ENCODE results near the gene HLA-DPB1.

HLA-DPB1 gene

GRCh38 chr6:33123181-33123580, 47.4 kb downstream of the HLA-DPB1 start:
- Histone ChIP-seq H3K27ac (ENCODE audit: low read length) (no peak overlapping the region), H3K36me3 (ENCODE audit: control insufficient read depth in 1 of 2, insufficient read depth in 2 of 2, low read length in 2 of 2) (no peaks in the 10 kb centered on the region), H3K4me3 (ENCODE audit: low read depth in 1 of 2, low read length in 2 of 2) (no peak overlapping the region), H3K4me1 (ENCODE audit: control insufficient read depth in 1 of 2, insufficient read depth in 2 of 2, low read length in 2 of 2) (peaks cover 0 to 2% of the 10 kb centered on the region in 2 donors), H3K27me3 (ENCODE audit: low read depth, low read length) (peaks cover under 1% of the 10 kb centered on the region), H3K9me3 (ENCODE audit: control insufficient read depth in 1 of 2, low read length in 2 of 2) (peaks cover 8 to 11% of the 10 kb centered on the region in 2 donors)

DNA sequence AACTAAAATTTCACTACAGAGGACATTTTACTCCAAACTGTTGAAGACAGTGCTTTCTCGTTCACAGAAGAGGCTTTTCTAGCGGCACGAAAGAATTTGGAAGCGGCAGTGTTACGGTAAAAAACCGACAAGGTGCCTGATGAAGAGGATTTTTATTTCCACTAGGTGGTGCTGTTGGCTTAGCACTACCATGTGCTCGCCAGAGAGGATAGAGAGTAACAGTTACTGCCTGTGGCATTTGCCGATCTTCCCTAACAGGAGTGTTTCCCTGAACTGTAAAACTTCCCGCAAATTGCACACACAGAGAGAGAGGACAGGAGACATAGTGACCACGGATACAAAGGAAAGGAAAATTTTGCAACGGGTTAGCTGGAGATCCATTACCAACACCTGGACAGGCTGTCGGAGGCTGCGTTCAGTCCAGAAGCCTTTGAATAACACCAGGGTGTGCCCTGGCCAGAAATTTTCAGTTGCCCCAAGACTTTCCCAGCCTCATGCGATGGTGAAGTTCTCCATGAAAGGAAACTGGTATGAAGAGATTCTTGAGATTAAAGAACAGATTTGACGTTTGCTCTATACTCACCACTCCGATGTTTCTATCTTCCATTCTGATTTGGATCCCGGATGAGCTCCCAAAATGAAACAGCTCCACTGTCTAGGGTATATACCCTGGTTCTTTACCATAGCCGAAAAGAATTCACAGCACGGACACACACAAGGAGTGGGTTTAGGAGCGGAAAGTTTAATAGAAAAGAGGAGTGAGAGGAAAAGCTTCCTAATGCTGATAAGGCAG, 48.1 kb downstream of the HLA-DPB1 start:
- no peaks in the 10 kb centered on the region for H3K36me3 ChIP-seq (ENCODE audit: control insufficient read depth in 1 of 2, insufficient read depth in 2 of 2, low read length in 2 of 2)
- H3K4me1 ChIP-seq (ENCODE audit: control insufficient read depth in 1 of 2, insufficient read depth in 2 of 2, low read length in 2 of 2), result no peaks in the 10 kb centered on the region
- no peak overlapping the region for H3K4me3 ChIP-seq (ENCODE audit: low read depth in 1 of 2, low read length in 2 of 2)
- H3K27me3 ChIP-seq (ENCODE audit: low read depth, low read length), result no peaks in the 10 kb centered on the region
- H3K27ac ChIP-seq (ENCODE audit: low read length), result no peak overlapping the region
- H3K9me3 ChIP-seq (ENCODE audit: control insufficient read depth in 1 of 2, low read length in 2 of 2), result peaks cover 8 to 11% of the 10 kb centered on the region in 2 donors

DNA sequence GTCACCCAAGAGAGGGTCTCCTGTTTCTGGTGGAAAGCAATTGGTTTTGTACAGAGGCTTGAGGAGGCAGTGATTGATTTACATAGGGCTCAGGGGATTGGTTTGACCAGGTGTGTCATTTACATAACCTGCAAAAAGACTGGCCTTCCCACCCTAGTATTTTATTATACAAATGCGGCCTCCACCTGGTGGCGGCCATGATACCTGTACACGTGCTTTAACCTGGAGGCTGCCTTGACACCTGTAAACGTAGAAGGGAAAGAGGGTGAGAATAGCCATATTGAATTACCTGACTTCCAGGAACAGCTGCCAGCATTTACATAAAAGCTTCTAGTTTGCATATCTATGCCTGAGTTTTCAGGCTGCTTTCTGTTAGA, 48.7 kb downstream of the HLA-DPB1 start:
- H3K36me3 ChIP-seq (ENCODE audit: control insufficient read depth in 1 of 2, insufficient read depth in 2 of 2, low read length in 2 of 2), result no peaks in the 10 kb centered on the region
- peaks cover 8 to 11% of the 10 kb centered on the region in 2 donors for H3K9me3 ChIP-seq (ENCODE audit: control insufficient read depth in 1 of 2, low read length in 2 of 2)
- H3K4me3 ChIP-seq (ENCODE audit: low read depth in 1 of 2, low read length in 2 of 2), result no peak overlapping the region
- H3K4me1 ChIP-seq (ENCODE audit: control insufficient read depth in 1 of 2, insufficient read depth in 2 of 2, low read length in 2 of 2), result no peaks in the 10 kb centered on the region
- no peaks in the 10 kb centered on the region for H3K27me3 ChIP-seq (ENCODE audit: low read depth, low read length)
- H3K27ac ChIP-seq (ENCODE audit: low read length), result no peak overlapping the region

GRCh38 chr6:33124947-33125346, 49.2 kb downstream of the HLA-DPB1 start:
- Histone ChIP-seq H3K4me3 (ENCODE audit: low read depth in 1 of 2, low read length in 2 of 2) (no peak overlapping the region), H3K9me3 (ENCODE audit: control insufficient read depth in 1 of 2, low read length in 2 of 2) (peaks cover 8 to 11% of the 10 kb centered on the region in 2 donors)

DNA sequence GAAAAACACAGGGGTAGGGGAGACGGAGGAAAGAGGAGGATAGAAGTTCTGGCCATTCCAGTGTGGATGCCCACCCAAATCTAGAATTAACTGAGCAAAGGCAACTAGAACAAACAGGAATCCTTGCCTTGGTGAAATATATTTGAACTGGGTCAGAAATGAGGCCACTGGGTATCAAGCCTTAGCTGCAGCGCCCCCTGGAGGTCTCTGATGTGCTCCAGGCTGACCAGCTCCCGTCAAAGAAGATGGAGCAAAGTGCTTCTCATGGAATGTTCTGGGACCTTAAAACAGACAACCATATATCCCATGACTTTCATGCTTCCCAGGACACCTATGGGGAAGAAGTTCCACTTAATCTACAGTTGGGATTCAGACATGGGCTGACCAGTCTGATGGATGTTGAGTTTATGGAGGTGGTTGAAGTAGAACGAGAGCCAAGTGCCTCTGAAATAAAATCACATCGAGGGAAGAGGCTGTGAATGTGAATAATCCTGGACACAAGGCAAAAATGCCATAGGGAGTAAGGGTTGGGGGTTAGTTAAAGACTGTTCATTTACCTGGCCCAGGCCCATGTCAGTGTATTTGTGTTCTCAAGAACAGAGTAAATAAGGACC, 50.4 kb downstream of the HLA-DPB1 start:
- no peaks in the 10 kb centered on the region for H3K4me1 ChIP-seq (ENCODE audit: control insufficient read depth in 1 of 2, insufficient read depth in 2 of 2, low read length in 2 of 2)
- H3K36me3 ChIP-seq (ENCODE audit: control insufficient read depth in 1 of 2, insufficient read depth in 2 of 2, low read length in 2 of 2), result no peaks in the 10 kb centered on the region
- no peak overlapping the region for H3K27ac ChIP-seq (ENCODE audit: low read length)
- H3K27me3 ChIP-seq (ENCODE audit: low read depth, low read length), result no peaks in the 10 kb centered on the region
- peaks cover 8 to 11% of the 10 kb centered on the region in 2 donors for H3K9me3 ChIP-seq (ENCODE audit: control insufficient read depth in 1 of 2, low read length in 2 of 2)
- no peak overlapping the region for H3K4me3 ChIP-seq (ENCODE audit: low read depth in 1 of 2, low read length in 2 of 2)

More at GRCh38 chr6:33124947-33125346, 49.2 kb downstream of the HLA-DPB1 start:
- H3K36me3 ChIP-seq (ENCODE audit: control insufficient read depth in 1 of 2, insufficient read depth in 2 of 2, low read length in 2 of 2), result no peaks in the 10 kb centered on the region
- no peak overlapping the region for H3K27ac ChIP-seq (ENCODE audit: low read length)
- no peaks in the 10 kb centered on the region for H3K4me1 ChIP-seq (ENCODE audit: control insufficient read depth in 1 of 2, insufficient read depth in 2 of 2, low read length in 2 of 2)
- no peaks in the 10 kb centered on the region for H3K27me3 ChIP-seq (ENCODE audit: low read depth, low read length)

- H3K27ac ChIP-seq (ENCODE audit: low read length), result no peak overlapping the region
- no peaks in the 10 kb centered on the region for H3K27me3 ChIP-seq (ENCODE audit: low read depth, low read length)
- no peaks in the 10 kb centered on the region for H3K36me3 ChIP-seq (ENCODE audit: control insufficient read depth in 1 of 2, insufficient read depth in 2 of 2, low read length in 2 of 2)
- H3K4me3 ChIP-seq (ENCODE audit: low read depth in 1 of 2, low read length in 2 of 2), result no peak overlapping the region
- H3K4me1 ChIP-seq (ENCODE audit: control insufficient read depth in 1 of 2, insufficient read depth in 2 of 2, low read length in 2 of 2), result no peaks in the 10 kb centered on the region
- peaks cover 6 to 10% of the 10 kb centered on the region in 2 donors for H3K9me3 ChIP-seq (ENCODE audit: control insufficient read depth in 1 of 2, low read length in 2 of 2)
Measured at GRCh38 chr6:33128318-33128717, 52.5 kb downstream of the HLA-DPB1 start.

DNA sequence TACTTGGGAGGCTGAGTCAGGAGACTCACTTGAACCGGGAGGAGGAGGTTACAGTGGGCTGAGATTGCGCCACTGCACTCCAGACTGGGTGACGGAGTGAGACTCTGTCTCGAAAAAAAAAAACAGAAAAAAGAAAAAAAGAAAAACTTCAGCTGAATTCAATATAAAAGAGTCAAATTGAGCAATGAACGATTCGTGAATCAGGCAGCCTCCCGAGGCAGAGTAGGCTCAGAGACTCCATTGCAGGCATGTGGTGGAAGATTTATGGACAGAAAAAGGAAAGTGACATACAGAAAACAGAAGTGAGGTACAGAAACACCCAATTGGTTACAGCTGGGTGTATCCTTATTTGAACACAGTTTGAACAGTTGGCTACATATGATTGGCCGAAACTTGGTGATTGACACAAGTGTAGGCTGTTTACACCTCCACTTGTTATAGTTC, 56.3 kb downstream of the HLA-DPB1 start:
- H3K27ac ChIP-seq (ENCODE audit: low read length), result no peak overlapping the region
- no peak overlapping the region for H3K4me3 ChIP-seq (ENCODE audit: low read depth in 1 of 2, low read length in 2 of 2)
- H3K27me3 ChIP-seq (ENCODE audit: low read depth, low read length), result no peaks in the 10 kb centered on the region
- no peaks in the 10 kb centered on the region for H3K4me1 ChIP-seq (ENCODE audit: control insufficient read depth in 1 of 2, insufficient read depth in 2 of 2, low read length in 2 of 2)
- no peaks in the 10 kb centered on the region for H3K36me3 ChIP-seq (ENCODE audit: control insufficient read depth in 1 of 2, insufficient read depth in 2 of 2, low read length in 2 of 2)
- no peaks in the 10 kb centered on the region for H3K9me3 ChIP-seq (ENCODE audit: control insufficient read depth in 1 of 2, low read length in 2 of 2)

GRCh38 chr6:33136310-33136900, 60.6 kb downstream of the HLA-DPB1 start:
- Histone ChIP-seq H3K27ac (ENCODE audit: low read length) (no peak overlapping the region), H3K27me3 (ENCODE audit: low read depth, low read length) (no peaks in the 10 kb centered on the region), H3K4me1 (ENCODE audit: control insufficient read depth in 1 of 2, insufficient read depth in 2 of 2, low read length in 2 of 2) (no peaks in the 10 kb centered on the region), H3K36me3 (ENCODE audit: control insufficient read depth in 1 of 2, insufficient read depth in 2 of 2, low read length in 2 of 2) (no peaks in the 10 kb centered on the region), H3K9me3 (ENCODE audit: control insufficient read depth in 1 of 2, low read length in 2 of 2) (no peaks in the 10 kb centered on the region), H3K4me3 (ENCODE audit: low read depth in 1 of 2, low read length in 2 of 2) (no peak overlapping the region)
